Fibroblast of upper back skin (primary cell): Measurements from ENCODE around the gene KIF27.
"Not testable (repeated sequence)": the region's sequence is repeated elsewhere in the genome, so short reads cannot be mapped to it uniquely, and the experiment has no call there.

ENCODE experiments used
- DNase-seq: peaks from one replicate; pipeline ENCODE4 v3.0.0-alpha.2; 2013

The KIF27 gene

DNA sequence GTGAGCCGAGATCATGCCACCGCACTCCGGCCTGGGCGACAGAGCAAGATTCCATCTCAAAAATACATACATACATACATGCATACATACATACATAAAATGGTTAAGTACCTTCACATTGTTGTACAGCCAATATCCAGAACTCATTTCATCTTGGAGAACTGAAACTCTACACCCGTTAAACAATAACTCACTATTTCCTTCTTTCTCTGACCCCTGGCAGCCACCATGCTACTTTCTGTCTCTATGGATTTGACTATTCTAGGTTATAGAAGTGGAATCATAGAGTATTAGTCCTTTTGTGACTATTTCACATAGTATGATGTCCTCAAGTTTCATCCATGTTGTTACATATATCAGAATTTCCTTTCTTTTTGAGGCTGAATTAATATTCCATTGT, 9.6 kb upstream of the KIF27 start:
- DNase-seq: no peak

- no peak for DNase-seq
Measured at GRCh38 chr9:83927591-83927990, 6.4 kb upstream of the KIF27 start.

DNA sequence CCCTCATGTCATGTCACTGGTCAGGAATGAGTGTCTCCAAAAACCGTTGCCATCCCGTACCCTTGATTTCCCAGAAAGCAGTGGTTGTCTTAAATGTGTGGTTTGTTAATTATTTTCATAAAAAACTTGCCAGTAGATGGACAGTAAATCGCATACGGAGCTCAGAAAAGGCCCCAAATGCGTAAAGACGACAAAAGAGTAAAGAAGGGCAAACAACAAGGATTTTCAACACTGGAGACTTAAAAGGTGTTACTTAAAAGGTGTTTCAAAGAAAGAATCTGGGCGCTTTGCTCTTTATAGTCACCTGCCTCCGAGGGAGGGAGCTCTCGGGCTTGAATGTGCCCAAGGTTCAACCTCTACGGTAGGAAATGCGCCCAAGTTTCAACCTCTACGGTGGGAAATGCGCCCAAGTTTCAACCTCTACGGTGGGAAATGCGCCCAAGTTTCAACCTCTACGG, 734 bp downstream of the KIF27 start:
- no peak for DNase-seq

DNA sequence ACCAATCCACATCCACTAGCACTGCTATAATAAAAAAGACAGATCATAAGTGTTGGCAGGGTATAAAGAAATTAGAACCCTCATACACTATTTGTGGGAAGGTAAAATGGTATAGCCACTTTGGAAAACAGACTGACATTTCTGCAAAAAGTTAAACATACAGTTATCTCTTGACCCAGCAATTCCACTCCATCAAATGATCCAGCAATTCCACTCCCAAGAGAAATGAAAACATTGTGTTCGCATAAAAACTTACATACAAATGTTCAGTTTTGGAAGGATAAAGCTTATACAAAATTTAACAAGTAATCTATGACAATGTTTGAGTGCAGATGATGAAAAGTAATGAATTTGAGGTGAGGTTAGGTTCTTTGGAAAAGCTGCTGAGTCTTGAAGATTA, 2.1 kb downstream of the KIF27 start:
- no peak for DNase-seq

DNA sequence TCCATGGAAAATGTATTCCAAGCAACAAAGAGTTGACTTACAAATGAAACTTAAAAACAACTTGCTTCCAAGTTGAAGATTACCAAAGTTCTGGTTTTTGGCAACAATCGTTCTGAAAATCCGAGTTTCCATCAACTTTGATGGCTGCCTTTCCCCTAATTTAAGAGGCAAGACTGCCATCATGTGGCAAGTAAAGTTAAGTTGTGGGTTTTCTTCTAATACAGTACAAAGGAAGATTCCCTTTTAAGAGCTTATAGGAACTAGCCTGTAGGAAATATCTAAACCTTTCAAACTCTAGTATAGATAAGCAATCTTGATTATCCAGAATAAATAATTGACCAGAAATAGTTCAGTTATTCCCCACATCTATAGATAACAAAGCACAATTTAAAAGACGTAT, 9.0 kb downstream of the KIF27 start:
- DNase-seq: peak; percentile 43

DNA sequence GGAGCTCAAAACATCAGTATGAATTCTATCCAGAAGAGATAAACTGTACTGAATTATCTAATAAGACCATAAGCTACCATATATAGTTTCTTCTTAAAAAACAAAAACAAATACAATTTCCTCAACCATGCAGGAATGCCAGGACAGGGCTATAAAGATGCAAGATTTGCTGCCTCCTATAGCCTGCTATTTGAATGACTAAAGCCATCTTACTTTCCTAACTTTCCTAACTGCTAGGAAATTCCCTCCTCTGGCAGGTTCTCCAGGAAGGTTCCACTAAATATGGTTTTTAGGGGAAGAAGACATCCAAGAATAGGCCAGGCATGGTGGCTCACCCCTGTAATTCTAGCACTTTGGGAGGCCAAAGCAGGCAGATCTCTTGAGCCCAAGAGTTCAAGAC, 15.1 kb downstream of the KIF27 start:
- no peak for DNase-seq

DNA sequence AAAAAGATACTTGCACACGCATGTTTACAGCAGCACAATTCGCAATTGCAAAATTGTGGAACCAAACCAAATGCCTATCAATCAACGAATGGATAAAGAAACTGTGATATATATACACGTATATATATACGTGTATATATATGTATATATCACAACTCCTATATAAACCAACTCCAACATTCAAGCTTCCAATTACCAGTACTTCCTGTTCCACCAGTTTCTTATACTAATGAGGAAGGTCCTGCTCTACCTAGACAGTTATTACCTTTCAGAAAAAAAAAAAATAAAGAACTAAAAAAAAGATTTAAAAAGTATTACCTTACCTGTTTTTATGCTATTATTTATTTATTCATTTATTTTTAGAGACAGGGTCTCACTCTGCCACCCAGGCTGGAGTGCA, 20.6 kb downstream of the KIF27 start:
- DNase-seq: not testable (repeated sequence)

- DNase-seq: not testable (repeated sequence)
Measured at GRCh38 chr9:83894301-83894700, 26.9 kb downstream of the KIF27 start.

DNA sequence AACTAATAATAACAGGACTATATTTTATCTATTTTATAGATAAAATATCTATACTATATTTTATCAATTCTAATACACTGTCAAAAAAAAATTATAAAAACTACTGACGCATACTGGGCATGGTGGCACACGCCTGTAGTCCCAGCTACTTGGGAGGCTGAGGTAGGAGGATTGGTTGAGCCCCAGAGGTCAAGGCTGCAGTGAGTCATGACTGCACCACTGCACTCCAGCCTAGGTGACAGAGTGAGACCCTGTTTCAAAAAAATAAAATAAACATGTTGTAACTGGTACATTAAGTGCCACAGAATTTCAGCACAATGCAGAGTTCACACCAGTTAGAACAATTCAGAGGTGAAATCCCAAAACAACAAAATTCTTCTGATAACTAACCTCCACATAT, 34.7 kb downstream of the KIF27 start:
- DNase-seq: not testable (repeated sequence)

DNA sequence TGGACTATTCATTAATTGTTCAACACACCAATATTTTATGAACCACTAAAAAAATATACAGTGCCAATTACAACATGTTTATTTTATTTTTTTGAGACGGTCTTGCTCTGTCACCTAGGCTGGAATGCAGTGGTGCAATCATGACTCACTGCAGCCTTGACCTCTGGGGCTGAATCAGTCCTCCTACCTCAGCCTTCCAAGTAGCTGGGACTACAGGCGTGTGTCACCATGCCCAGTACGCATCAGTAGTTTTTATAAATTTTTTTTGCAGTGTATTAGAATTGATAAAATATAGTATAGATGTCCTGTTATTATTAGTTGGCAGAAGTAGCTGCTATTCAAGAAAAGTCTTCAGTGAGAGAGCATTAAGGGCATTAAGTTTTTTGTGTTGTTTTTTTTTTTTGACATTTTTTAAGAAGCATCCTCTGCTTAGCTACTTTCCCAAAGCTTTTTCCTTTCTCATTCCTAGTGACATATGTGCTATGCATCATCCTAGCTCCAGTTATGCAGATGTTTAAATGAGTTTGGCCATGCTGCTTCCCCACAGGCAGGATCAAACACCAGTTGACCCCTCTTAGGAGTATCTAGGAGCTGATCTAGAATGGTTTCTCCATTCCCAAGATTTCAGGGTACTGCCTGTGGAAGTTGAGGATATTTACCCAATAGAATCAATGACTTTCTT, 35.5 kb downstream of the KIF27 start:
- DNase-seq: peak; percentile 84

DNA sequence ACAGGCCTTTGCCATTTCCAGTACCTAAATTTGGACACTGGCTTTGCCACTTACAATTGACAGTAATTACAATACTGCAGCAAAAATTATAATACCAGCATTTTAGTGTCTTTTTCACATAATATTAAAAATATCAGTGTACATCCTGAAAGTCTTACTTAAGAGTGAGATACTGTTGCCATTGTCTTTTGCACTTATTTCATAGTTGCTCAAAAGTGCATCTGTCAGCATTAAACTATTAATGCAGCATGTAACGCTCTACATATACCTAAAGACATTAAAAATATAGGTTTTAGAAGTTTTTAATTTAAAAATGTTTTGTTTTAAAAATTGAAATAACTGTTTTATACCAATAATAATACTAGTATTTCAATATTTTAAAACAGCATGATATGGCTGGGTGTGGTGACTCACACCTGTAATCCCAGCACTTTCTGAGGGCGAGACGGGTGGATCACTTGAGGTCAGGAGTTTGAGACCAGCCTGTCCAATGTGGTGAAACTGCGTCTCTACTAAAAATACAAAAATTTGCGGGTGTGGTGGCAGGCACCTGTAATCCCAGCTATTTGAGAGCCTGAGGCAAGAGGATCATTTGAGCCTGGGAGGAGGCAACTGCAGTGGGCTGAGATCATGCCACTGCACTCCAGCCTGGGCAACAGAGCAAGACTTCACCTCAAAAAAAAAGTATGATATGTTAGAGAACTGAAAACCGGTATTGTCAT, 39.4 kb downstream of the KIF27 start:
- DNase-seq: not testable (repeated sequence)

DNA sequence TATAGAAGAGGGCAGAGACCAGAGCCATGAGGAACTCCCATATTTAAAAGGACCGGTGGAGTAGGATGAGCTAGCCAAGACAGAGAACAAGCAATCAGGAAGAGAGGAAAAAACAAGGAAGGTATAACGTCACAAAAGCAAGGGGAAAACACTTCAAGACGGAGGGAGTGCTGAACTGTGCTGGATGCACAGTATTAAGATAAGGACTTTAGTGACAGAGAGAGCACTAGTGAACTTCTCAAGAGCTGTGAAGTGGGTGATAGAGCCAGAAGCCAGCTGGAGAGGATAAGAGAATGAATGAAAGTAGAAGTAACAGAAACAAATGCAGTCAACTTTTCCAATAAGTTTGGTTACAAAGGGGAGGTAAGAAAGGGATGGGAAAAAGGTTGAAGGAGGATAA, 45.7 kb downstream of the KIF27 start:
- DNase-seq: not testable (repeated sequence)

GRCh38 chr9:83849895-83850294, 71.3 kb downstream of the KIF27 start:
- not testable (repeated sequence) for DNase-seq

- DNase-seq: not testable (repeated sequence)
Measured at GRCh38 chr9:83837070-83837643, 84.1 kb downstream of the KIF27 start.

GRCh38 chr9:83830426-83831071, 90.7 kb downstream of the KIF27 start:
- not testable (repeated sequence) for DNase-seq

- DNase-seq: peak; percentile 50
Measured at GRCh38 chr9:83824986-83825623, 96.1 kb downstream of the KIF27 start.

DNA sequence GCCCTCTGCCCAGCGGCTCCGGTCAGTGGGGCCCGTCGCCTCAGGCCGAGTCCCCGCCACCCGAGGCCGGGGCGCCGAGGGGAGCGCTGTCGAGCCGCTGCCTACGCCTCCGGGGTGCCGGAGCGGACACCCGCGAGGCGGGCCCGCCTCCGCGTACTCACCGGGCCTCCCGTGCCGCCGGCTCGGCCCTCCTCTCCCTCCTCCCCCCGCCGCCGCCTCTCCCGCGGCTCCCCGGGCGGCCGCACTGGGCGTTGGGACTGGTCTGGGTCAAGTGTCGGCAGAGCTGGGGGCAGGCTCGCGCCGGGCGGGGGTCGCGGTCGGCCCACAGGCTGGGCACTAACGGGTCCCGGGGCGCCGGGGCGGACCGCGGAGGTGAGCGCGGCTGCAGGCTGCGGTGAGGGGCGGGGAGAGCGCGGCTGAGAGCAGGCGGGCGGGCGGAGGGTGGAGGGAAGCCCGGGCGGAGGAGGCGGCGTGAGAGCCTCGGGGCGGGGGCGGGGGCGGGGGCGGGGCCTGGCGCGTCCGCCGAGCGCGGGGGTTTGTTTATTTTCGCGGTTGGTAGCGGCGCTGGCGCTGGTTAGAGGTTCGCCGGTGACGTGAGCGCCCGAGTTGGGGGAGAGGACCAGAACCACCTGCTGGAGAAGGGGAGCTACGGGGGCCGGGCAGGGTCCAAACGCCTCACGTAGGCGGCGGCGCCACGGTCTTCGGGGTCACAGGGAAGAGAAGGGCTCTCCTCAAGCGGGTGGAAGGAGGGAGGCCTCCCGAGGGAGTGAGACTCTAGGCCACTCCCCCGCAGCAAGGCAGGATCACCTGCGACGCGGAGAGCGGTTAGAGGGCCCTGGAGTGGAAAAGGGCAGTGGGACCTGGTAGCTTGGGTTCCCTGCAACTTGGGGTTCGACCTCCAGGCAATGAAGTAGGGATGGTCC, 103.6 kb downstream of the KIF27 start, which contains the start of gene GKAP1:
Gene GKAP1, minus strand, starts transcription at position 414 of the 923 bp plus-strand sequence. CDS start 11,252 bp downstream, outside the sequence.
- DNase-seq: peak; percentile 34

GRCh38 chr9:83817011-83817355, 104.2 kb downstream of the KIF27 start:
- not testable (repeated sequence) for DNase-seq

- DNase-seq: not testable (repeated sequence)
Measured at GRCh38 chr9:83815120-83815519, 106.1 kb downstream of the KIF27 start.

GRCh38 chr9:83809213-83809612, 112.0 kb downstream of the KIF27 start:
- DNase-seq: not testable (repeated sequence)

- not testable (repeated sequence) for DNase-seq
Measured at GRCh38 chr9:83804454-83804853, 116.8 kb downstream of the KIF27 start.

DNA sequence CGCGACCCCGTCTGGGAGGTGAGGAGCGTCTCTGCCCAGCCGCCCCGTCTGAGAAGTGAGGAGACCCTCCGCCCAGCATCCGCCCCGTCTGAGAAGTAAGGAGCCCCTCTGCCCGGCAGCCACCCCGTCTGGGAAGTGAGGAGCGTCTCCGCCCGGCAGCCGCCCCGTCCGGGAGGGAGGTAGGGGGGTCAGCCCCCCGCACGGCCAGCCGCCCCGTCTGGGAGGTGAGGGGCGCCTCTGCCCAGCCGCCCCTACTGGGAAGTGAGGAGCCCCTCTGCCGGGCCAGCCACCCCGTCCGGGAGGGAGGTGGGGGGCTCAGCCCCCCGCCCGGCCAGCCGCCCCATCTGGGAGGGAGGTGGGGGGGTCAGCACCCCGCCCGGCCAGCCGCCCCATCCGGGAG, 117.3 kb downstream of the KIF27 start:
- DNase-seq: not testable (repeated sequence)
